ENCODE measurements around the gene AVPI1. TPM values are rescaled to one million over a fixed set of nuclear protein-coding genes. Genes with fewer than 3 reads are reported as not detected.
A peak's percentile ranks its signal among the peaks of the same experiment; 100 is the strongest.
"Not testable (repeated sequence)": the region's sequence is repeated elsewhere in the genome, so short reads cannot be mapped to it uniquely, and the experiment has no call there.

The AVPI1 gene
- total RNA-seq, 1 experiment from 2014 or later, result 2.6 TPM

GRCh38 chr10:97686301-97686961 lies 610 bp downstream of the AVPI1 start:
- Histone ChIP-seq H3K27ac (ENCODE audit: low read depth, low read length, poor library complexity, severe bottlenecking) (peak overlapping the region; percentile 51), H3K4me1 (ENCODE audit: insufficient read depth, low read length, poor library complexity, severe bottlenecking) (peaks cover 9% of the 10 kb centered on the region), H3K36me3 (ENCODE audit: insufficient read depth, low read length, poor library complexity, severe bottlenecking) (no peaks in the 10 kb centered on the region), H3K27me3 (replicated peaks; ENCODE audit: insufficient read depth, low read depth, low read length, poor library complexity) (no peaks in the 10 kb centered on the region), H3K4me3 (ENCODE audit: low read depth, low read length, poor library complexity, severe bottlenecking) (peak overlapping the region; percentile 61), H3K9me3 (ENCODE audit: low read depth, low read length, poor library complexity, severe bottlenecking) (no peaks in the 10 kb centered on the region)
- no peak for DNase-seq (ENCODE audit: low spot score)
- ChIA-PET POLR2A (ENCODE audit: low non-redundant PET) (interaction anchor here (0.5 to 1.0 kb wide), 2 partner anchors 15 to 44 kb away, joined by 3 to 4 read pairs; no protein-coding TSS in a partner anchor), CTCF (interaction anchor here (0.5 to 1.9 kb wide), 6 partner anchors 9 to 358 kb away, joined by 3 to 12 read pairs (median 4); partner anchors contain the start of gene ZFYVE27)
- no TSS peak for BruUV-seq (replicated peaks)
- TF ChIP-seq CTCF (conservative IDR thresholded peaks at IDR 0.05; ENCODE audit: low read depth, low read length) (no peak), EZH2 (IDR thresholded peaks at IDR 0.05; ENCODE audit: borderline replicate concordance, low read depth, low read length, poor library complexity, severe bottlenecking) (no peak)
- intact Hi-C loops (cut with micrococcal nuclease; ENCODE audit: unreplicated experiment), result loop anchor here (5.0 kb wide), 1 partner anchor 44 kb away; the partner anchor contains the start of gene PI4K2A

GRCh38 chr10:97685395-97685958 lies 1.6 kb downstream of the AVPI1 start:
- H3K4me1 ChIP-seq (ENCODE audit: insufficient read depth, low read length, poor library complexity, severe bottlenecking), result peaks cover 9% of the 10 kb centered on the region
- H3K36me3 ChIP-seq (ENCODE audit: insufficient read depth, low read length, poor library complexity, severe bottlenecking), result no peaks in the 10 kb centered on the region
- H3K27me3 ChIP-seq (replicated peaks; ENCODE audit: insufficient read depth, low read depth, low read length, poor library complexity), result no peaks in the 10 kb centered on the region
- DNase-seq (ENCODE audit: low spot score), result peak; percentile 27
- intact Hi-C loops (cut with micrococcal nuclease; ENCODE audit: unreplicated experiment), result loop anchor here (5.0 kb wide), 1 partner anchor 43 kb away; the partner anchor contains the start of gene PI4K2A
- no peak overlapping the region for H3K4me3 ChIP-seq (ENCODE audit: low read depth, low read length, poor library complexity, severe bottlenecking)
- TF ChIP-seq CTCF (conservative IDR thresholded peaks at IDR 0.05; ENCODE audit: low read depth, low read length), result no peak
- TF ChIP-seq EZH2 (IDR thresholded peaks at IDR 0.05; ENCODE audit: borderline replicate concordance, low read depth, low read length, poor library complexity, severe bottlenecking), result no peak
- H3K27ac ChIP-seq (ENCODE audit: low read depth, low read length, poor library complexity, severe bottlenecking), result no peak overlapping the region
- BruUV-seq (replicated peaks), result no TSS peak
- no peaks in the 10 kb centered on the region for H3K9me3 ChIP-seq (ENCODE audit: low read depth, low read length, poor library complexity, severe bottlenecking)
- ChIA-PET CTCF (no interaction called here), POLR2A (ENCODE audit: low non-redundant PET) (no interaction called here)

GRCh38 chr10:97684866-97685394 lies 2.1 kb downstream of the AVPI1 start:
- no peak for TF ChIP-seq CTCF (conservative IDR thresholded peaks at IDR 0.05; ENCODE audit: low read depth, low read length)
- no peak for TF ChIP-seq EZH2 (IDR thresholded peaks at IDR 0.05; ENCODE audit: borderline replicate concordance, low read depth, low read length, poor library complexity, severe bottlenecking)
- H3K27ac ChIP-seq (ENCODE audit: low read depth, low read length, poor library complexity, severe bottlenecking), result no peak overlapping the region
- H3K4me3 ChIP-seq (ENCODE audit: low read depth, low read length, poor library complexity, severe bottlenecking), result no peak overlapping the region
- intact Hi-C loops (cut with micrococcal nuclease; ENCODE audit: unreplicated experiment), result loop anchor here (5.0 kb wide), 1 partner anchor 43 kb away; the partner anchor contains the start of gene PI4K2A
- ChIA-PET CTCF (no interaction called here), POLR2A (ENCODE audit: low non-redundant PET) (no interaction called here)
- no peaks in the 10 kb centered on the region for H3K27me3 ChIP-seq (replicated peaks; ENCODE audit: insufficient read depth, low read depth, low read length, poor library complexity)
- no peaks in the 10 kb centered on the region for H3K9me3 ChIP-seq (ENCODE audit: low read depth, low read length, poor library complexity, severe bottlenecking)
- DNase-seq (ENCODE audit: low spot score), result no peak
- no TSS peak for BruUV-seq (replicated peaks)
- H3K36me3 ChIP-seq (ENCODE audit: insufficient read depth, low read length, poor library complexity, severe bottlenecking), result no peaks in the 10 kb centered on the region
- peaks cover 9% of the 10 kb centered on the region for H3K4me1 ChIP-seq (ENCODE audit: insufficient read depth, low read length, poor library complexity, severe bottlenecking)

GRCh38 chr10:97684368-97684713 lies 2.7 kb downstream of the AVPI1 start:
- H3K4me1 ChIP-seq (ENCODE audit: insufficient read depth, low read length, poor library complexity, severe bottlenecking); CTCF ChIA-PET; DNase-seq (ENCODE audit: low spot score); H3K27ac ChIP-seq (ENCODE audit: low read depth, low read length, poor library complexity, severe bottlenecking); BruUV-seq (replicated peaks); H3K36me3 ChIP-seq (ENCODE audit: insufficient read depth, low read length, poor library complexity, severe bottlenecking); H3K9me3 ChIP-seq (ENCODE audit: low read depth, low read length, poor library complexity, severe bottlenecking); H3K27me3 ChIP-seq (replicated peaks; ENCODE audit: insufficient read depth, low read depth, low read length, poor library complexity); H3K4me3 ChIP-seq (ENCODE audit: low read depth, low read length, poor library complexity, severe bottlenecking); intact Hi-C loops (cut with micrococcal nuclease; ENCODE audit: unreplicated experiment): not testable (repeated sequence)
- POLR2A ChIA-PET (ENCODE audit: low non-redundant PET), result interaction anchor here (0.7 kb wide), 1 partner anchor 44 kb away, joined by 3 read pairs; no protein-coding TSS in a partner anchor
